H1 (cell line): ENCODE measurements around the gene TMEM185B.

Source experiments
- CTCF ChIP-seq, 3 experiments: IDR thresholded peaks; 1 replicate in 2 of 3; 2 replicates in 1 of 3; pipeline versions ENCODE4 v1.5.1 to v1.6.1; 2011; ENCODE audit warnings: low read length in 3 of 3, mild to moderate bottlenecking in 3 of 3, inconsistent platforms in 2 of 3, low read depth in 1 of 3, moderate library complexity in 1 of 3; ENCODE audit not compliant: insufficient read depth in 1 of 3; ENCODE audit errors: control extremely low read depth in 1 of 3
- POLR2A ChIP-seq, 2 experiments: IDR thresholded peaks; 1 replicate in 1 of 2; 2 replicates in 1 of 2; pipeline ENCODE4 v1.6.1; 2011; ENCODE audit warnings: low read depth in 2 of 2, low read length in 2 of 2, mild to moderate bottlenecking in 2 of 2; ENCODE audit errors: control extremely low read depth in 1 of 2

- TF ChIP-seq POLR2A (IDR thresholded peaks at IDR 0.05; ENCODE audit: control extremely low read depth in 1 of 2, low read depth in 2 of 2, low read length in 2 of 2) (no peak), CTCF (IDR thresholded peaks at IDR 0.05; ENCODE audit: control extremely low read depth in 1 of 3, insufficient read depth in 1 of 3, low read depth in 1 of 3, low read length in 3 of 3) (no peak)
These were observed 20.8 kb upstream of the TMEM185B start for GRCh38 chr2:120243875-120244553.
